Fibroblast of lung (primary cell): ENCODE measurements around the gene PCSK5.

Source experiments
- CTCF ChIP-seq, 2 donors: IDR thresholded peaks in 1 of 2; conservative IDR thresholded peaks in 1 of 2; 1 replicate in 1 of 2; 2 replicates in 1 of 2; pipeline ENCODE4 v1.5.1; 2011 to 2012; ENCODE audit warnings: low read length in 2 of 2, control low read depth in 1 of 2, inconsistent platforms in 1 of 2, low read depth in 1 of 2, mild to moderate bottlenecking in 1 of 2
- EZH2 ChIP-seq: IDR thresholded peaks from 2 replicates; pipeline ENCODE4 v1.5.1; 2012; ENCODE audit warnings: low read length, control low read depth, mild to moderate bottlenecking; ENCODE audit errors: missing control alignments

DNA sequence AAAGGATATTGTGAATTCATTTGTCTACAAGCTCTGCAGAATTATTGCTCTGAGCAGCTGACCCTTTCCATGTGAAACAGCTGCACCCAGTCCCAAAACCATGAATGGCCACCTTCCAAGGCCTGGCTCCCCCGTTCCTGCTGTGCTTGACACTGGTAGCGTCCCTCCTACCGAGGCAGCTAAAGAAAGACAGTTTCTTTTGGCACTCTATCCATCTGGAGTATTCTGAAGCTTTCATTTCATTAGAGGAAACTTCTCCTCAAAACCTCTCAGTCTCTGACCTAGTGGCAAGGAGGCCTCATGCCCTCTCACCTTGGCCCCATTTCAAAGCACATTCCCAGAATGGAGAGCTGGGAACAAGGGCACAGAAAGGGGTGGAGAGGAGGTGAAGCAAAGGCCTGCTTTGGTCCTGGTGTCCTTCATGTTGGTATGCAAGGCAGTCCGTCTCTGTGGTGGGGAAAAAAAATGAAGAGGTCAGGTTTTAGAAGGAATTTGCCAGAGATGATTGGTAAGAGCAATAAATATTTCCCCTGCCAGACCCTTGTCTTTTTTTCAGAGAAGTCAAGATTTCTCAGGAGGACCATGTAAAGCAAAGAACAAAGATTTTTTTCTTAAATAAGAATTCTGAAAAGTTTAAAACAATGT lies 271.7 kb downstream of the PCSK5 start:
- TF ChIP-seq EZH2, result no peak
- TF ChIP-seq CTCF (conservative IDR thresholded peaks at IDR 0.05 in 1 of 2, IDR thresholded peaks at IDR 0.05 in 1 of 2; ENCODE audit: low read depth in 1 of 2, low read length in 2 of 2), result no peak
